Tongue (tissue), 2 donors: ENCODE data around the gene HIBADH. TPM values are rescaled to one million over a fixed set of nuclear protein-coding genes. Genes with fewer than 3 reads are reported as not detected.
A peak's percentile ranks its signal among the peaks of the same experiment; 100 is the strongest.

ENCODE experiments used
- DNase-seq: peaks from one replicate; pipeline ENCODE4 v3.0.0-alpha.2; 2015
- total RNA-seq: library from RNA; depleted of rRNA; stranded (reverse); fragments of >200 nt; gene quantifications from one replicate; pipeline ENCODE4 v1.2.3, GENCODE V29; 2014

Gene HIBADH
- total RNA-seq, 1 donor from 2014 or later, result 57.0 TPM

- DNase-seq, result no peak
Measured at GRCh38 chr7:27635728-27636127, 27.0 kb downstream of the HIBADH start.

- no peak for DNase-seq
Measured at GRCh38 chr7:27634671-27635493, 27.8 kb downstream of the HIBADH start.

- DNase-seq, result no peak
Measured at GRCh38 chr7:27633062-27633461, 29.6 kb downstream of the HIBADH start.

- DNase-seq, result no peak
Measured at GRCh38 chr7:27631391-27631790, 31.3 kb downstream of the HIBADH start.

GRCh38 chr7:27627146-27627545 lies 35.5 kb downstream of the HIBADH start:
- no peak for DNase-seq

- no peak for DNase-seq
Measured at GRCh38 chr7:27619492-27619891, 43.2 kb downstream of the HIBADH start.

GRCh38 chr7:27617651-27618381 lies 44.9 kb downstream of the HIBADH start:
- DNase-seq, result no peak

GRCh38 chr7:27616914-27617548 lies 45.7 kb downstream of the HIBADH start:
- no peak for DNase-seq

- DNase-seq, result no peak
Measured at GRCh38 chr7:27616186-27616491, 46.5 kb downstream of the HIBADH start.

GRCh38 chr7:27615420-27616185 lies 47.1 kb downstream of the HIBADH start:
- no peak for DNase-seq

- DNase-seq, result no peak
Measured at GRCh38 chr7:27614095-27614494, 48.6 kb downstream of the HIBADH start.

- DNase-seq, result no peak
Measured at GRCh38 chr7:27611059-27611458, 51.6 kb downstream of the HIBADH start.

GRCh38 chr7:27608776-27609495 lies 53.7 kb downstream of the HIBADH start:
- DNase-seq, result no peak

- no peak for DNase-seq
Measured at GRCh38 chr7:27607210-27607606, 55.5 kb downstream of the HIBADH start.

GRCh38 chr7:27606270-27607209 lies 56.1 kb downstream of the HIBADH start:
- DNase-seq, result no peak

- peak; percentile 46 for DNase-seq
Measured at GRCh38 chr7:27605689-27606269, 56.9 kb downstream of the HIBADH start.

- peak; percentile 6 for DNase-seq
Measured at GRCh38 chr7:27605283-27605682, 57.4 kb downstream of the HIBADH start.

- peak; percentile 37 for DNase-seq
Measured at GRCh38 chr7:27603813-27604212, 58.9 kb downstream of the HIBADH start.

- no peak for DNase-seq
Measured at GRCh38 chr7:27602766-27603165, 59.9 kb downstream of the HIBADH start.

- no peak for DNase-seq
Measured at GRCh38 chr7:27601217-27601616, 61.5 kb downstream of the HIBADH start.
